NCI-H2196 treated with DMSO at 0.1 percent for 48 hours (cell line): Measurements from ENCODE around the gene MBD4.
"Not testable (repeated sequence)": the region's sequence is repeated elsewhere in the genome, so short reads cannot be mapped to it uniquely, and the experiment has no call there.

Experiments
- DNase-seq: peaks from one replicate; lab custom pipeline; 2025; ENCODE audit not compliant: unreplicated experiment; lab: John Stamatoyannopoulos, UW

The MBD4 gene

DNA sequence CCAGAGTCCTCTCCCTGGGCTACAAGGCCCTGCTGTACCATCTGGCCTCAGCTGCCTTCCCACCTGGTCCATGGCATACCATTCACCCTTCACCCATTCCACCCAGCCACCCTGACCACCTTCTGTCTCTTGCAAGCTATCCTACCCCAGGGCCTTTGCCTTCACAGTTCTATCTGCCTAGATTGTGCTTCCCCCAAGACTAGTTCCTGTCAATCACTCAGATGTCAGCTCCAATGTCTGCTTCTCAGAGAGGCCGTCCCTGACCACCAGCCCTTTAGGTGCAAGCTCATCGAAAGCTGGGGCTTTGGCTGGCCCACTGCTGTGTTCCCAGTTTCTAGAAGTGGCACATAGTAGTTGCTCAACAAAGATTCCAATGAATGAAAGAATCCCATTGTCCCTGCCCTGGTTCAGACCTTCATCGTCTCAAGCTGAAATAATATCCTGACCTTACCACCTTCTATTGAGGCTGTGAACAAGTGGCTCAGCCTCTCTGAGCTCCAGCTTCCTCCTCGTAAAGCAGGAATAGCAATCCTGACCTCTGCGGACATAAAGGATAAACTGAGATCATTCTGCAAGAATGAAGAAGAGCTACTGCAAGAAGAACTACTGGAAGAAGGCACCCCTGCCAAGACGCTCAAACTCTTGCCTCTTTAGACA lies 27.1 kb downstream of the MBD4 start:
- DNase-seq: no peak

DNA sequence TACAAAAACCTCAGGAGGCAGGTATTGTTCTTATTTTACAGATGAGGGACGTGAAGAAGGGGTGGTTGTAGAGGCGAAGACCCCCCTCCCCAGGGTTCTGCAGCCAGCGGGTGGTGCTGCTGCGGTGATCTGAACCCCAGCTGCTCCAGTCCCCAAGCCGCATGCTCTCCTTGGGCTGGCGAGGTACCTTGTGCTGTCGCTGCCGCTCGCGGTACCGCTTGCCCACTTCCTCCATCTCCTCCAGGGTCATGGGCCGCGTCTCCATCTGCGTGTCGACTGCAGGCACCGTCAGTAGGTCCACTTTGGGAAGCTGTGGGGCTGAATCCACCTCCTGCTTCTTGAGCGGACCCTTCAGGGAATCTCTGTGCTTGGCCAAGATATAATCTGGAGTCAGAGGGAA lies 28.8 kb downstream of the MBD4 start:
- no peak for DNase-seq

DNA sequence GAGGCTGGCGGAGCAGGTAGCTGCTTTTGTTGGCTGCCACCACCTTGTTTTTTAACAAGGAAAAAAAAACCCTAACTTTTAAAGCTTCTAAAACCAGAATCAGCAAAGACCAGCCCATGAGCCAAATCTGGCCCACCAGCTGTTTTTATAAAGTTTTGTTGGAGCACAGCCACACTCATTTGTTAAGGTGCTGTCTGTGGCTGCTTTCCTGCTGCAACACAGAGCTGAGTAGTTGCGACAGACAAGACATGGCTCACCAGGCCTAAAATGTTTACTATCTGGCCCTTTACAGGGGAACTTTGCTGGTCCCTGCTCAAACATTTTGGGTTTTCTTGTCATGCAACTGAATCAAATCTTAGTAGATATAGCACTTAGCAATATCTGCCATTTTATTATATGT lies 30.2 kb downstream of the MBD4 start:
- DNase-seq: no peak

DNA sequence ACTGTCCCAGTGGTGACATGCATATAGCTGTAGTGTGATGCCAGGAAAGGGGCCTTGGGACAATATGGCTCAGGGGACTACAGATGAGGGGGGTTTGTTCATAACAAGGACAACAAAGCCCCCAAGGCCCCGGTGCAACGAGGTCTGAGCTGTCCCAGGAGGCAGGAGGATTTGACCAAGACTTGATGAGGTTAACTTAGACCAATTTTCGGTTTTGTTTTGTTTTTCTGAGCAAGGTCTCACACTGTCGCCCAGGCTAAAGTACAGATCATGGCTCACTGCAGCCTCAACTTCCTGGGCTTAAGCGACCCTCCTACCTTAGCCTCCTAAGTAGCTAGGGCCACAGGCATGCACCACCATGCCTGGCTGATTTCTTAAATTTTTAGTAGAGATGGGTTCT lies 35.1 kb downstream of the MBD4 start:
- no peak for DNase-seq

DNA sequence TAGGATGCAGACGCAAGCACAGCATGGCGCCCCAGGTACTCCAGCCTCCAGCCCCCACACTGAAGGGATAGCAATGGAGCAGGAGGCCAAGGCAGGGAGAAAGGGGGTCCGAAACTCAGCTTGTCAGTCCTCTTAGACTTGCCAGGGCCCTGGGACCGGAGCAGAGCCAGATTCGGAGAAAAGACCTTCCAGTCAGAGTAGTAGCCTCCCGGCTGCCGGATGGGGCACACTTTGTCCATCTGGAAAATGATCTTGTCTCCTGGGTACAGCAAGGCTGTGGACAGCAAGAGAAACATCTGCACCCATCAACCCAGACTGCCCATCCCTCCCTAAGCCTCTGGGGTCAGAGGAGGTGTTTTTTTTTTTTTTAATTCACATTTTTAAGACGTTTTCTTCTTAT lies 35.6 kb downstream of the MBD4 start:
- no peak for DNase-seq

DNA sequence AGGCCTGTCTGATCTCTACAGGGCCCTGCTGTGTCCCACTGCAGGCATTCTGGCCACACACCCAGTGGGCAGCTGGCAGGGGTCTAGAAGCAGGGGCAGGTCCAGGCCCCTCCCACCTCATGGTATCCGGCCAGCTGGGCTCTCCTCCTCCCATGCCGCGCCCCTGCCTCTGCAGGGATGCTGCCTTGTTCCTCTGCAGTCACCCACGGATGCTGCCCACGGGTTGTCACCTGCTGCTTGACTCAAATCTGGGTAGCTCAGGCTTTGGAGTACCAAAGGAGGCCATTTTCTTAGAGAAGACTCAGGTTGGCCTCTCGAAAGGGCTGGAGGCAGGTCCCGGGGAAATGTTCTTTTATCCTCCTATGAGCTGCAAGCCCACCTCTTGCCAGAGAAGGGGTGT lies 36.3 kb downstream of the MBD4 start:
- no peak for DNase-seq

DNA sequence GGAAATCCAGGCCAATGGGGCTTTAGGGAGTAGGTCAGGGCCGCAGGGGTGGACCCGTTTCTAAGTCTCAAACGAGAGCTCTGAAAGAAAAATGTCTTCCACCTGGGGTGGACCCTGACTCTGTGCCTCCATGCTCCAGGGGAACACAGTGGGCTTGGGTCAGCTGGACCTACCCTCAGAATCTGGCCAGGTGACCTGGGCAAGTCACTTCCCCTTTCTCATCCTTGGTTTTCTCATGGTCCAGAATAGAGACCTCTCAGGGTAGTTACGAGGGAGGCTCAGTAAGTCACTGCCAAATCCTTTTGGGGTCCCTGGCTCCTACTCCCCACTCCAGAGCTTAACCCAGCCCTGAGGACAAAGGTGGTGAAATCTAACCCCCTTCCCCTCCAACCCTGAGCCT lies 37.1 kb downstream of the MBD4 start:
- DNase-seq: no peak

DNA sequence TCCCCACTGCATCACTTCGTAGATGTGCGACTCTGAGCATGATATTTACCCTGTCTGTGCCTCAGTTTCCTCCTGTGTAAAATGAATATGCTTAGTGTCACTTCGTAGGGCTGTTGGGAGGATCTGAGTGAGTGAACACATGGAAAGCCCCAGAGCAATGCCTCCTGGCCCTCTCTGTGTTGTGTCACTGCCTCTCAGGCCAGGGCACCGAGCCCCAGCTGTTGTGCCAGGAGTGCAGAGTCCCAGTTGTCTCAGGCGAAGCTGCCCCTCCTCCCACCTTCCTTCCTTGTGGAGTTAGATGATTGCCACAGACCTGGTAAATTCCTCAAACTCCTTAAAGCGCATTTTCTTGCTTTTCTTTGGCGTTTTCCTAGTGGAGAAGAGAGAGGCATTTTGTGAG lies 37.5 kb downstream of the MBD4 start:
- DNase-seq: no peak

DNA sequence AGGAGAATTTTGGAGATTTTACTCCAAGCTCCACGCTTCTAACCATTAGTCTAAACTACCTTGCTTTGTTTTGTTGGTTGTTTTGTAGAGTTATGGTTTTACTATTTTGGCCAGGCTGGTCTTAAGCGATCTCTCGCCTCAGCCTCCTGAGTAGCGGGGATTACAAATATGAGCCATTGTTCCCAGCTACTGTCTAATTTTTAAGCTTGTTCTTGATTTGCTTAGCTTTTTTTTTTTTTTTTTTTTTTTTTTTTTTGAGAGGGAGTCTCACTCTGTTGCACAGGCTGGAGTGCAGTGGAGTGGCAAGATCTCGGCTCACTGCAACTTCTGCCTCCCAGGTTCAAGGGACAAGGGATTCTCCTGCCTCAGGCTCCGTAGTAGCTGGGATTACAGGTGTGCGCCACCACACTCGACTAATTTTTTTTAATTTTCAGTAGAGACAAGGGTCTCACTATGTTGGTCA lies 39.8 kb downstream of the MBD4 start:
- DNase-seq: no peak

DNA sequence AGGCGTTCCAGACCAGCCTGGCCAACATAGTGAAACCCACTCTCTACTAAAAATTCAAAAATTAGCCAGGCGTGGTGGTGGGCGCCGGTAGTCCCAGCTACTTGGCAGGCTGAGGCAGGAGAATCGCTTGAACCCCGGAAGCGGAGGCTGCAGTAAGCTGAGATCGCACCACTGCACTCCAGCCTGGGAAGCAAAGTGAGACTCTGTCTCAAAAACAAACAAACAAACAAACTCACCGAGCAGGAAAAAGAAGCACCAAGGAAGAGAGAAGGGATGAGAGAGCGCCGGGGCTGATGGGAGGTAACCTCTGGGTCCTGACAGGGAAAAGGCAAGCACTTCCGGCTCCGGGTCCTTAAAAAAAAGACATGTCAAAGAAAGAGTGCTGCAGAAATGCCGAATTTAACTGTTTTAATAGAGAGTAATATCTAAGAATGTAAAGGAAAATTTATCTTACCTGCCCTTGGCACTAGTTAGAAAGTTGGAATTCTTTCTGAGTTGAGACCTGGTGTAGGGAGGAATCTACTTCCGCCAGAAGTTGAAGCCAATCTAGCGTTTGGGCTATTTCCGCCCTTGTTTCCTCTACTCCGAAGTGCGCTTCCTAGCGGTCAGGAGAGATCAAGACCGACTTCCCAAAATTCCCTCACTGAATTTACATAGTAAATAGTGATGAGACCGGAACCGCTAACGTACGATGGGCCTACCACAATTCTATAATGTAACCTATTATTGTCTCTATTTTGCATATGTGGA lies 40.4 kb downstream of the MBD4 start:
- peak; percentile 96 for DNase-seq

DNA sequence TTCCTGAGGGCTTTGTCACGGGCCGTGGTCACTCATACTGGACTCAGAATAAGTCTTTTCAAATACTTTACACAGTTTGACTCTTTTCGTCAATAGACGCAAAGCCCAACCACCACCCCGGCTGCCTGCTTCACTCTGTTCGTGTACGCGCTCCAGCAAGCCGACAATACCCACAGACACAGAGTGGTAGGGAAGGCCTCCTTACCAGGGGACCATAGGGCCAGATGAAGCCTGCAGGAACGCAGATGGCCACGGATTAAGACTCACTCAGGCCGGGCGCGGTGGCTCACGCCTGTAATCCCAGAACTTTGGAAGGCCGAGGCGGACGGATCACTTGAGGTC lies 41.0 kb downstream of the MBD4 start:
- DNase-seq: no peak

DNA sequence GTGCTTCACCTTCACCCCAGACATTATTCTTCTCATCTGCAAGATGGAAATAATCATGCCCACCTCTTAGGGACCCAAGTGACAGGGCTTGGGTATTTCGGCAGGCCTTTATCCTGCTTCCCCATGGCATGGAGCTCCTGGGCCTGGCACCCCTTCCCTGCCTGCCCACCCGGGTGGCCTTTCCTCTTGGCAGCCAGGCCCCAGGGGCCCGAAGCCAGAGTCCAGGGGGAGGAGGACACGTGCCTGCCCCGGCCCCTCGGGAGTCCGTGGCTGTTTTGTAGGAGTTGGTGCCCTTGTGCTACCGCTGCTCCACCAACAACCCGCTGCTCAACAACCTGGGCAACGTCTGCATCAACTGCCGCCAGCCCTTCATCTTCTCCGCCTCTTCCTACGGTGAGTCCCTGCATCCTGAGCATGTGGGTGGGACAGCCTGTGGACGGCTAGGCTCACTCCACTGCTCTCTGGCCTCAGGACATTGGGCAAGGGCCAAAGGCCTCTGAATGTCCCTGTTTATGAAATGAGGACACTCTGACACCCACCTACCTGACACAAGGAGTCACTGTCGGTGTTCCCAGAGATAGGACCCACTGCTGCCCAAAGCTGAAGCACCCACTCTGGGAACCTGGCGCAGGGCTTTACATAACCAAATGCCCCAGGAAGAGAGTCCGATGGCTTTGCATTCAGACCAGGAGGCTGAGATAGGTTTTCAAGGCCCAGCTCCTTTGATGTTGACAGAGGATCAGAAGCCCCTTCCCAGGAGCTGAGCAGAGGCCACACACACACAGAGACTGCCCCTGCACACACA lies 45.8 kb downstream of the MBD4 start:
- not testable (repeated sequence) for DNase-seq

DNA sequence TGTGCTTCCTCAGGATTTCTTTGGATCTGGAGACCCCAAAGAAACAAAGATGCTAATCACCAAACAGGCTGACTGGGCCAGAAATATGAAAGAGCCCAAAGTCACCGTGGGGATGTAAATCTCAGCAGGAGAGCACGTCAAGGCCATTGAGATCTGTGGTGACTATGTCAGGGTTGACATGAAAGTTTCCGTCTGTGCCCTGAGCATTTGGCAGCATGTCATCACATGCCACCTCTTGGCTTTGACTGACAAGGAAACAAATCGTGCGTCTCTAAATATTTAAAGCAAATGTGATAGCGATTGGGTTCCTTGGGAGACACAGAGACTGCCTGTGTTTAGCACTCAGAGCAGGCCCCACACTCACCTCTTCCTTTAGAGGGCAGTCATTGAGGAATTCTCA lies 46.5 kb downstream of the MBD4 start:
- no peak for DNase-seq

DNA sequence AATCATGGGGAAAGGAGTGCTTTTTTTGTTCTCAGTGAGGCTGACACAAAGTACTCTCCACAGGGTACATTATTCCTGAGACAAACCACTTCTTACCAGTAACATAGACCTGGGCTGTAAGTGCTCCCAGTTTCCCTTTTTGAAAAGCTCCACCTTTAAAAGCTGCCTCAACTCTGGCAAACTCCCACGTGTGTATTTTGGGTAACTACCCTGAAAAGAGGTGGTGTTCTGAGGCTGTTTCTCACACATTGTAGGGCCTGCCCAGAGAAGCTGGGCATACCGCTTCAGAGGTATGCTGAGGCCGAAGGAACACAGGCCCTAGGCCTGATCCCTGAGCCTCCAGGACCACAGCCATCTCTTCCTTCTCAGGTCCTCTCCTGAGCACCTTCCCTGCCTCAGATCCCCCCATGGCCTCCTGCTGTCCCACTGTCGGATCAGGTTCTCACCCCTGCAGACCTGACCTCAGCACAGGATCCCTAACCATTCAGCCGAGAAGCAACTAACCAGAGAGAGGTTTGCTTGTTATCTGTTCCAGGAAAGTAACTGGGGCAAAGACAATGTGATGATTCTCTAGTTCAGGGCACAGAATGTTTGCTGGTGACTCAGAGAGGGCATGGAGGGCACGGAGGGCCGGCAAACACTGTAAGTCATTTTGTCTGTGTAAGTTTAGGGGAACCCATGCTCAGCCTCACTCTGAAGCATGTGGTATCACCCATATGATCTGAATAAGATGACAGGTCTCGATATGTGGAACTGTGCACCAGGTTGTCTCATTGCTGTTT lies 47.5 kb downstream of the MBD4 start:
- not testable (repeated sequence) for DNase-seq

DNA sequence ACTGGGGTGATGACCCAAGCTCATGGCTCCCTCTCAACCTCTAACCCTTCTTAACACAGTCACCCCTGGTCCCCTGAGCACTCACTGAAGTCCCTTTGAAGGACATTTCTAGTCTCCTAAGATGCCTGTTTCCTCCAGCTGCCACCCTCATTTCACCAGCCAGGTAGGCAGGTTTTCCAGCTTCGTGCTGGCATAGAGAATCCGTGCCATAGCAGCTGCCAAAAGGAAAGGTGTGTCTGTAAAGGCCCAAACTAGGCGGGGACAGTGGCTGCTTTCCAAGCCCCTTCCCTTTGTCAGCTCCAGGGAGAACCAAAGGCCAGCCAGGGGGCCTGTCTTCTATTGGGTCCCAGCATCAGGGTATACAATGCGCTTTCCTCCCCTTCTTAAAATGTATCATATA lies 48.2 kb downstream of the MBD4 start:
- not testable (repeated sequence) for DNase-seq

DNA sequence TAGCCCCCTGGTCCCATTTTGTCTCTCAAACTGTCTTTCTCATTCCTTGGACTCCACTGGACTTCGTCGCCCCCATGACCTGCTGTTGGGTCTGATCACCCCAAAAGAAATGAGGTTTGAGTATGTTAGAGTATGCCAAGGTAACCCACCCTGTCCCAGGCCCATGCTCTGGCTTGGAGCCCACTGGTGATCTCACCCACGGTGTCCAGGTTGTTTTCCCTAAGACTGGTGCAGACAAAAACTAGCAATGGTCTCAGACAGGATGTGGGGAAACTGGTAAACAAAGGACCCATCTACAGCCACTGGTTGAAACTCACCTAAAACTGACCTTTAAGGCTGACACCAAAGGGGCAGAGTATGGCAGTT lies 50.2 kb downstream of the MBD4 start:
- no peak for DNase-seq

DNA sequence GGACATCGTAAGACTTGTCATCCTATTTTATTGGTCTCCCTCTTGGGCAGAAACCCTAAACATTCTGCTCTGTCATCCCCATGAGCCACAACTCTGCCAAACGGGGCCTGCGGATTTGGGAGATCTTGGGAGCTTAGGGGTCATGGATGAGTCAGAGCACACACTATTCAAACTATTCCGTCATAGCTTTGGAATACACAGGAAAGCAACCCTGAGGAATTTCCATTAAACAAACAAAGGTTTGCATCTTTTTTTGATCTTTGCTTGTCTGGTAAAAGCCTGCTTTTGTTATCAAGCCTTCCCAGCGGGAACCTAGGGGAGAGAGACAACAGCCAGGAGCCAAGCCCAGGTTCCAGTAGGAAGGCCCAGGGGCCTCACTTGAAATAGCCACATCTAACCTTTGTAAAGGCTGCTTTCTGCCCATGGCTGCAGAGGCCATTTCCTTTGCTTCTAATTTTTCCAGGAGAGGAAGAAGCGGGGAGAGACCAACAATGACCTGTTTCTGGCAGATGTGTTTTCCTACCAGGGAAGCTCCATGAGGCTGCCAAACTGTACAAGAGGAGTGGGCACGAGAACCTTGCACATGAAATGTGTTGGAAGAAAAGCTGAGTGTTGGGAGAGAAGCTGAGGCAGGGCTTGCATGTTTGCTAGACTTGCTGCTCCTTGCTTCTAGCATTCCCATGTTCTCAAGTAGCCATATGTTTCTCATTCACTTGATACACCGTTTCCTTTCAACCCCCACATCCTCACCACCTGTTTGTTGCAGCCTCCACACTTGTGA lies 50.8 kb downstream of the MBD4 start:
- not testable (repeated sequence) for DNase-seq

DNA sequence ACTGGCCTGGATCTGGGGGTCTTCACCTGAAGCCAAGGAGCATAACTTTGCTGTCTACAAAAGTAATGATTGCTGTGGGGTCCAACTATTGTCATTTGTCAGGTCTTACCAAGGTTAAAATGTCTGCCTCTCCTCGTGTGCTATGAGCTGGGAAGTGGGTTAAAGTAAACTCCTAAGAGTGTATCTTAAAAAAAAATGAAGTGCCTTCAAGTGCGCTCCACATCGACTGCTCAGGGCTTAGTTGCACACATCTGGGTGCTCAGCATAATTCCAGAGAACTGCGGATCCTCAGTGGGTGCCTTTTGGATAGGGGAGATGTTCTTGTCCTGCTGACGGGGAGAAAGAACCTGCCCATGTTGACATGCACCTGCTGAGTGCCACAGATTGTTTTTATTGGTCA lies 52.3 kb downstream of the MBD4 start:
- DNase-seq: no peak

DNA sequence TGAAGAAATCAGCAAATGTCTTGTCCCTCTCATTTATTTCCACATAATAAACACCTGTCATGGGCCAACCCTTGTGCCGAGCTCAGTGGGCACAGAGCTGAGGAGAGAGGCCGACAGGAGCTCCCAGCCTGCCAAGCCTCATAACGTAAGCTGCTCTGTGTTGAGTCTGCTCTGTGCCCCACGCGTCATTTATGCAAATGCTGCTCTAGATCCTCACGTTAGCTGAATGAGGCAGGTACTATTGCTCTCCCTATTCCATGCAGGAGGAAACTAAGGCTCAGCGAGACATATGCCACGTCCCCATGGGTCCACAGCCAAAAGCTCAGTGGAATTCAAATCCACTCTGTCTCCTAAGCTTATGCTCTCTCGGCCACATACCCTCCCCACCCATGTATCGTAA lies 52.8 kb downstream of the MBD4 start:
- DNase-seq: no peak

DNA sequence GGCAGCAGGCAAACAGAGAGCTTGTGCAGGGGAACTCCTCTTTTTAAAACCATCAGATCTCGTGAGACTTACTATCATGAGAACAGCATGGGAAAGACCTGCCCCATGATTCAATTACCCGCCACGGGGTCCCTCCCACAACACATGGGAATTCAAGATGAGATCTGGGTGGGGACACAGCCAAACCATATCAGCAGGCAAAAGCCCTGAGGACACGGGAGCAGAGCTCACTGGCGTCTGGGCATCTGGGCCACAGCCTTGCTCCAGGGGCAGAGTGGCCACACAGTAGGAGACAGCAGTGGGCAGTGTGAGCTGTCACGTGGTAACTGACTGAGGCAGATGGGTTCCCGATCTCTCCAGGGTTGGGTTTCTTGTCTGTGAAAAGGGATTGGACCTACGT lies 54.2 kb downstream of the MBD4 start:
- DNase-seq: not testable (repeated sequence)
